SIG-M5 treated with dmso at 0.1 percent for 504 hours (cell line): ENCODE measurements around the gene PAQR4.
A peak's percentile ranks its signal among the peaks of the same experiment; 100 is the strongest.
"Not testable (repeated sequence)": the region's sequence is repeated elsewhere in the genome, so short reads cannot be mapped to it uniquely, and the experiment has no call there.

ENCODE experiments used
- DNase-seq: peaks from one replicate; lab custom pipeline; 2025; ENCODE audit not compliant: unreplicated experiment; lab: John Stamatoyannopoulos, UW

Gene PAQR4

DNA sequence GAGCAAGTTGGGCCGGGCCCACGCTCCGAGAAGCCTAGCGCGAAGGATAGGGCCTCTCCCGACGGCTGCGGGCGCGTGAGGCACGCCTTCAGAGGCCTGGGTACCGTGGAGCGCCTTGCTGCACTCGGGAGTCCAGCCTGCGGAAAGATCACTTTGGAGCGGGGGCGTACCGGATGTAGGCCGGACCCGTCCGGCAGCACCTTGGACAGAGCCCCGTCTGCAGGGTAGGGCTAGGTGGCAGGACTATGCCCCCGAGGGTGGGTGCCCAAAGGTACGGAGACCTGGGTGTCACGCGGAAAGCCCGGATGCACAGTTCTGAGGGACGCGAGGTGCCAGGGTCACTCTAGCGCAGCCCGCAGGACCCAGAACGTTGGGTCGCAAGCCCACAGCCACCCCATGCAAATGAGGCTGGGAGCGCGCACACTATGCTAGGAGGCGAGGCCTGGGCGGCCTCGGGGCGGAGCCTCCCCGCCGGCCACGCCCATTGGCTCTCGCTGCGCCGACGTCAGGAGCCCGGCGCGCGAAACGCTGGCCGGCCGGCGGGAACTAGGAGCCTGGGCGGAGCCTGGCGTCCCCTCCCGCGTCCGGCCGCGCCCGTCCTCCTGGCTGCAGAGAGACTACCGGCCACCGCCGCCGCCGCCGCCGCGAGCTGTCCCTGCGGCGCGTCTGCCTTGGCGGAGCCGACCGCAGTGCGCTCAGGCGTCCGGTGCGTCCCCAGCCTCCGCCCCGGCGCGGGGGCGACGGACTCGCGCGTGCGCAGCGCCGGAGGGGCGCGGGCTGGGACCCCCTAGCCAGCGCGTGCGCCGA is at the start of gene PAQR4:
Gene PAQR4, plus strand, starts transcription at position 611 of the 807 bp plus-strand sequence. CDS start 327 bp downstream, outside the sequence.
- DNase-seq, result peak; percentile 84

DNA sequence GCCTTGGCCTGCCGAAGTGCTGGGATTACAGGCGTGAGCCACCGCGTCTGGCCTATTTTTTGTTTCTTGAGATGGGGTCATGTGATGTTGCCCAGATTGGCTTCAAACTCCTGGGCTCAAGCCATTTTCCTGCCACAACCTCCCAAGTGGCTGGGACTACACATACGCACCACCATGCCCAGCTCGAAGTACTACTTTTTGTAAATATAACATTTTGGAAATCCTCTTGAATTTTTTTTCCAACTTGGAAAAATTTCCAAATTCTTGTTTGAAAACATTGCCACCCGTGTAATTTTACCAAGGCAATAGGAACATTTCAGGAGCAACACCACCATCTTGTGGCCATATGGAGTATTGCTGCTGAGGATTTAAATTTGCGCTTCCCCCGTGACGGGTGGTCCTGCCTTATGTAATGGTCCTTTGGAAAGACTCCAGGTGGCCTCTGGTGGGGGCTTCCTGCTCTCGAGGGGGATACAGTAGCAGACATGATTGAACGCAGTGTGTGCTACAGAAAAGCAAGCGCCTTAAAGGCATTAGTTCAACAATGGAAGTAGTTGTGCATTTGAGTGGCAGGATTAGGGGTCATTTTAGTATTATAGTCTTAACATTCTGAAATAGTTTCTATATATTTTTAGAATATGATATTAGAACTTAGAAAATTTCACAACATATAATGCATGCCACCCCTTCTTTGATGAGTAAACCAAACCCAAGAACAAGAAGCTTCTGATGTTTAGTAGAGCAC is 49.5 kb upstream of the PAQR4 start:
- peak; percentile 49 for DNase-seq

DNA sequence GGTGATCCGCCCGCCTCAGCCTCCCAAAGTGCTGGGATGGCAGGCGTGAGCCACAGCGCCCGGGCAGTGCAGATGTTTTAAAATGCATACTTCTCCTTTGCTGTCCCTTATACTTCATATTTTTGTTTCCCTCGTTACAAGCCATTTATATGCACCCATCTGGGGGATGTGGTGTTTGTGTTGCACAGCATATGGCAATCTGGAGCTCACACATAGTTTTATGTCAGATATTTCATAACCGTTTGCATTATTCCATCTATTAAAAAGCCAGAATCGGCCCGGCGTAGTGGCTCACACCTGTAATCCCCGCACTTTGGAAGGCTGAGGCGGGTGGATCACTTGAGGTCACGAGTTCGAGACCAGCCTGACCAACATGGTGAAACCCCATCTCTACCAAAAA is 45.7 kb upstream of the PAQR4 start:
- DNase-seq, result no peak

DNA sequence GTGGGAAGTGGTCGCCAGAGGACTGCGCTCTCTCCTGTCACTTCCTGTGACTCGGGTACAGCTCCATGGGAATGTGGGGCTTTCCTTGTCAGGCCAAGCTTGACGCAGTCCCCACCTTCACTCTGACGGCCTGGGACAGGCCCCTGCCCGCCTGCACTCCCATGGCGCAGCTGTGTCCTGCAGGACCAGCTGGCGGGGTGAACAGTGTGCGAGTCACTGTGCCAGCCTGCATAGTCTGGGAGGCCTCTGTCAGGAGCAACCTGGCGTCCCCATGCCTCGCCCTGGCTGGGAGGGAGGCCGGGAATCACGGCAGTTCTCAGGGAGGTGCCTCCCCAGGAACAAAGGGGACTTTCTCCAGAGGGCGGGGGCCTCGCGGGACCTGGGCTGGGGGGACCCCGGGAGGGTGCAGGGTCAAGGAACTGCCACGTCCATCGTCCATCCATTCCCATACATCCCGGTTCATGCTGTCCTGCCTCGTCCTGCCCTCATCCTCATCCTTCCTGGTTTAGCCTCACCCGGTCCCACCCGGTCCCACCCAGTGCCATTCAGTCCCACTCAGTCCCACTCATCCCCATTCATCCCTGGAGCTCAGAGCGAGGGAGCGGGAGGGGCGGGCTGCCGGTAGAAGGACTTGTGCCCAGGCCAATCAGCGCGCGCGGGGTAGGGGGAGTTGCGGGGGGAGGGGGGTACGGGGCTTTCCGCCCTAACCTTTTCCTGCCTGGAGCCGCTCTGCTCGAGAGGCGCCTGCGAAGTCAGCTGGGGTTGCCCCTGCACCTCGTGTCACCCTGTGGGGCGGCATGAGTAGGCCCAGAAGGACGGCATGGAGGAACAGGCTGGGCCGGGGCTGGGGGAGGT is 44.0 kb upstream of the PAQR4 start:
- no peak for DNase-seq

DNA sequence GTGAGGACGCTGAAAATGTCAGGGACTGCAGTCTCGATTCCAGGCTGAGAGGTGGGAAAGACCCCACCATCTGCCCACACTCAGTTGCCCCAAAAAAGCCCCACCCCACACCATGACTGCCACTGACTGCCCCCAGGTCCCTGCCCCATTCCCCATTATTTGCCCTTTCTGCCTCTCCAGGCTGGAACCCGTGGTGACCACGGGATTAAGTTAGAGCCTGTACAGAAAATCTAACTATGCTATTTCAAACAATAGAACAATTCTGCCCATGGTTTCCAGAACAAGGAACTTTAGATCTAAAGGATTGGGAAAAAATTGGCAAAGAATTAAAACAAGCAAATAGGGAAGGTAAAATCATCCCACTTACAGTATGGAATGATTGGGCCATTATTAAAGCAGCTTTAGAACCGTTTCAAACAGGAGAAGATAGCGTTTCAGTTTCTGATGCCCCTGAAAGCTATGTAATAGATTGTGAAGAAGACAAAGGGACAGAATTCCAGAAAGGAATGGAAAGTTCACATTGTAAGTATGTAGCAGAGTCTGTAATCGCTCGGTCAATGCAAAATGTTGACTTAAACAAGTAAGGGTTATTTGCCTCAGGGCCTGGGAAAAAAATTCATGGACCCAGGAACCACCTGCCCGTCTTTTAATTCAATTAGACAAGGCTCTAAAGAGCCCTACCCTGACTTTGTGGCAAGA is 43.0 kb upstream of the PAQR4 start:
- DNase-seq, result no peak

DNA sequence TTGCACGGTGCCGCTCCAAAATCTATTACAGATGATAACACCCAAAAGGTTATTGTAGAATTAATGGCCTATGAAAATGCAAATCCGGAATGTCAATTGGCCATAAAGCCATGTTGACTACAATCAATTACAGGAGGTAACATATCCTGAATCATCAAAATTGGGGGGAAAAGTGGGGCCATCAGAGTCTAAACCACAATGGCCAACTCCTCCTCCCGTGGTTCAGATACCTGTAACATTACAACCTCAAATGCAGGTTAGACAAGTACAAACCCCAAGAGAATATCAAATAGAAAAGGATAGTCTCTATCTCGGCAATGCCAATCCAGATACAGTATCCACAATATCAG is 42.5 kb upstream of the PAQR4 start:
- no peak for DNase-seq

DNA sequence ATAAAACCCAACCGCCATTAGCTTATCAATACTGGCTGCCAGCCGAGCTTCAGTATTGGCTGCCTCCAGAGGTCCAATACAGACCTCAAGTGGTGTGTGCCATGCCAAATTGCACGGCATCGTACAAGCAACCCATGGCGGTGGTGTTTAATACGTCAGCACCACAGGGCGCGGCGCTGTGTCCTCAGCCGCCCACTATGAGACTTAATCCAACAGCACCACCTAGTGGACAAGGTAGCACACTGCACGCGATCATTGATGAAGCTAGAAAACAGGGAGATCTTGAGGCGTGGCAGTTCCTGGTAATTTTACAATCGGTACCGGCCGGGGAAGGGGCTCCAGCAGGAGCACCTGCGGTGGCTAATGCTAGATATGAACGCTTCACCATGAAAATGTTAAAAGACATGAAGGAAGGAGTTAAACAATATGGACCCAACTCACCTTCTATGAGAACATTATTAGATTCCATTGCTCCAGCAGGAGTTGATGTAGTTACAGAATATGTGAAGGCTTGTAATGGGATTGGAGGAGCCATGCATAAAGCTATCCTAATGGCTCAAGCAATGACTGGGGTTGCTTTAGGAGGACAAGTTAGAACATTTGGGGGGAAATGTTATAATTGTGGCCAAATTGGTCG is 42.0 kb upstream of the PAQR4 start:
- peak; percentile 77 for DNase-seq

DNA sequence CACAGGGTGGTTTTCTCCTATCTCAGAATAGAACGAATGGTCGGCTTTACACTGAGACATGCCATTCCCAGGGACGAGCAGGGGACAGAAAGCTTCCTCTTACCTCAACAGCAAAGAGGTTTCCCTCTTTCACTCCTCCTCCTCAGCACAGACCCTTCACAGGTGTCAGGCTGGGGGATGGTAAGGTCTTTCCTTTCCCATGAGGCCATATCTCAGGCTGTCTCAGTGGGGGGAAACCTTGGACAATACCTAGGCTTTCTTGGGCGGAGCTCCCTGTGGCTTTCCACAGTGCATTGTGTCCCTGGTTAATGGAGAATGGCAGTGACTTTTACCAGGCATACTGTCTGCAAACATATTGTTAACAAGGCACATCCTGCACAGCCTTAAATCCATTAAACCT is 41.0 kb upstream of the PAQR4 start:
- not testable (repeated sequence) for DNase-seq

DNA sequence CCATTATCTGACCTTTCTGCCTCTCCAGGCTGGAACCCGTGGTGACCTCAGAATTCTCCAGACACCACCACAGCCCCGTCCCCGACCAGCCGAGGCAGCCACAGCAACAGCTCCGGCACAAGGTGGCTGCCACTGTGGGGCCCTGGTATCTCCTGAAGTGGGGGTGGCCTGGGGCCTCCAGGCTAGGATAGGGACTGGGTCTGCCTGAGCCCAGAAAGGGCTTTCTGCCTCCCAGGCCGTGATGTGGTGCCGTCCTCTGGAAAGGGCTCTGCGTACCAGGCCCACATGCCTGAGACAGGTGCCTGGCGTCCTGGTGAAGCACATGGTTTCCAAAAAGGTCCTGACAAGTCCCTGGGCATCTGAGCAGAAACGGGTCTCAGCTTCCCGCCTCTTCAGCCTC is 40.4 kb upstream of the PAQR4 start:
- DNase-seq, result no peak

DNA sequence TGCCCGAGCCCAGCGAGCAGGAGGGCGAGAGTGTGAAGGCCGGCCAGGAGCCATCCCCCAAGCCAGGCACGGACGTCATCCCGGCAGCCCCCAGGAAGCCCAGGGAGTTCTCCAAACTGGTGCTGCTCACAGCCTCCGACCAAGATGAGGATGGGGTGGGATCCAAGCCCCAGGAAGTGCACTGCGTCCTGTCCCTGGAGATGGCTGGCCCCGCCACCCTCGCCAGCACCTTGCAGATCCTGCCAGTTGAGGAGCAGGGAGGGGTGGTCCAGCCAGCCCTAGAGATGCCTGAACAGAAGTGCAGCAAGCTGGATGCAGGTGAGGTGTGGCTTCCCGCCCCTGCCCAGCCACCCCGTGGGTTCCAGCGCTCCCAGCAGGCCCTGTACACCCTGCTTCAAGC is 39.5 kb upstream of the PAQR4 start:
- no peak for DNase-seq

DNA sequence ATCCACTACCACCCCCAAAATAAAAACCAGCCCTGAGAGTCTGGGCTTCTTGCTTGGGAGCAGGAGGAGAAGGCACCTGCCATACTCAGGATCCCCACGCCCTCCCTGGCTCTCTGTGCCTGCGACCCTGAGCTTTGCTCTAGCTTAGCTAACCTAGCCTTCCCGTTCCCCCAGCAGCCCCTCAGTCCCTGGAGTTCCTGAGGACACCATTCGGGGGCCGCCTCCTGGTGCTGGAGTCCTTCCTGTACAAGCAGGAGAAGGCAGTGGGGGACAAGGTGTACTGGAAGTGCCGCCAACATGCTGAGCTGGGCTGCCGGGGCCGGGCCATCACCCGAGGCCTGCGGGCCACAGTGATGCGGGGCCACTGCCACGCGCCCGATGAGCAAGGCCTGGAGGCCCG is 38.9 kb upstream of the PAQR4 start:
- DNase-seq, result no peak

DNA sequence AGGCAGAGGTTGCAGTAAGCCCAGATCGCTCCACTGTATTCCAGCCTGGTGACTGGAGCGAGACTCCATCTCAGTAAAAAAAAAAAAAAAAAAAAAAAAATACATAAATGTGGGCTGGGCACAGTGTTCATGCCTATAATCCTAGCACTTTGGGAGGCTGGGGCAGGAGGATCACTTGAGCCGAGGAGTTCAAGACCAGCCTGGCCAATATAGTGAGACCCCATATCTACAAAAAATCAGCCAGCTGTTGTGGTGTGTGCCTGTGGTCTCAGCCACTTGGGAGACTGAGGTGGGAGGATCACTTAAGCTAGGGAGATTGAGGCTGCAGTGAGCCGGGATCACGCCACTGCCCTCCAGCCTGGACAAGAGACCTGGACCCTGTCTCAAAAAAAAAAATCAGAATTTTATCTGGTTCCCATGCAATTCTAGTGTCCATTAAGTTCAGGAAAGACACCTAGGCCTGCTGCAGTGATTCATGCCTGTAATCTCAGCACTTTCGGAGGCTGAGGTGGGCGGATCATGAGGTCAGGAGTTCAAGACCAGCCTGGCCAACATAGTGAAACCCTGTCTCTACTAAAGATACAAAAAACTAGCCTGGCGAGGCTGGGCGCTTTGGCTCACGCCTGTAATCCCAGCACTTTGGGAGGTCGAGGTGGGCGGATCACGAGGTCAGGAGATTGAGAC is 37.8 kb upstream of the PAQR4 start:
- DNase-seq, result not testable (repeated sequence)

DNA sequence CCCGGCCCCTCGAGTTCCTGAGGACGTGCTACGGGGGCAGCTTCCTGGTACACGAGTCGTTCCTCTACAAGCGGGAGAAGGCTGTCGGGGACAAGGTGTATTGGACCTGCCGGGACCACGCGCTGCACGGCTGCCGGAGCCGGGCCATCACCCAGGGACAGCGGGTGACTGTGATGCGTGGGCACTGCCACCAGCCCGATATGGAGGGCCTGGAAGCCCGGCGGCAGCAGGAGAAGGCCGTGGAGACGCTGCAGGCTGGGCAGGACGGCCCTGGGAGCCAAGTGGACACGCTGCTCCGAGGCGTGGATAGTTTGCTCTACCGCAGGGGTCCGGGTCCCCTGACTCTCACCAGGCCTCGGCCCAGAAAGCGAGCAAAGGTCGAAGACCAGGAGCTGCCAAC is 36.0 kb upstream of the PAQR4 start:
- DNase-seq, result no peak

DNA sequence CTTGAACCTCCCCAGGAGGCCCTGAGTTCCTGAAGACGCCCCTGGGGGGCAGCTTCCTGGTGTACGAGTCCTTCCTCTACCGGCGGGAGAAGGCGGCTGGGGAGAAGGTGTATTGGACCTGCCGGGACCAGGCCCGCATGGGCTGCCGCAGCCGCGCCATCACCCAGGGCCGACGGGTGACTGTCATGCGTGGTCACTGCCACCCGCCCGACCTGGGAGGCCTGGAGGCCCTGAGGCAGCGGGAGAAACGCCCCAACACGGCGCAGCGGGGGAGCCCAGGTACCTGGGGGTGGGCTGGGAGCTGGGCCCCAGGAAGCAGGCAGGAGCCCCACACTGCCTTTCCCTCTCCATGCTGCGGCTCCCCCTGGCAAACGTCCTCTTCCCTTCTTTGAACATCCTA is 35.4 kb upstream of the PAQR4 start:
- no peak for DNase-seq

DNA sequence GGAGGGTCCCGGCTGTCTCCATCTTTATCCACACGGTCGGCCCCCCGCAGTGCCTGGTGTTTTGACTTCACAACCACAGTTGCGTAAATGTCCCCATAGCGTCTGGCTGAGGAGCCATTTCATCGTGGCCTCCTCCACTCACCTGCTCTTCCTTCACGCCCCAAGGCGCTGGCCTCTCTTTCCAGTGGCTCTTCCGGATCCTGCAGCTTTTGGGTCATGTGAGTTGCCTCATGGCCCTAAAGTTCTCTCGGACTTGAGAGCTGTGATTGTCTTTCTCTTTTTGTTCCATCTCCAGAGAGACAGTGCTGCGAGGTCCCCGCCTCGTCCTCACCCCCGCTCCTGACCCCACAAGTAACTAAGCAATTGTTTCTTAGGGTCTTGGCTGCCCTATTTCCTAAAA is 34.7 kb upstream of the PAQR4 start:
- DNase-seq, result no peak

DNA sequence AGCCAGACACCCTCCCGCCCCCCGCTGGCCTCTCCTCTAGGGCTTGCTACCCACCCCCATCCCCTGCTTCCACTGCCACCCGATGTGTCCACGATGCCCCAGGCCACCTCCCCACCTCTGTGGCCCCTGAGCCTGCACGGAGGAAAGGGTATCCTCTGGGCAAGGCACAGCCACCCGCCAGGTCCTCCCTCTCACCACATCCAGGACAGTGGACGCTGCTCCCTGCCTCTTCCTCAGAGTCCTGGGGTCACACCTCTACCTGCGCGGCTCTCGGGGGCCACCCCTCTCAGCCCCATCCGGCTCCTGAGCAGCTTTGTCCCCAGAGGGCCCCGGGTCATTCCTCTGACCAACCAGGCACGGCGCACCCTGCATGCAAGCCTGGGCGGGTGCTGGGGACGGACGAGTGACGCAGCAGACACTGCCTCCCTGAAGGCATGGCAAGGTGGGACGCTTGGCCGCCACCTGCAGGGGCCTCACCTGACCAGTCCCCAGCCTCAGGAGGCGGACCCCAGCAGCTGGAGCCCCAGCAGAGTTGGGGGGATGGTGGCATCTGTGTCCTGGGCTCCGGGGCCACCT is 32.6 kb upstream of the PAQR4 start:
- no peak for DNase-seq

DNA sequence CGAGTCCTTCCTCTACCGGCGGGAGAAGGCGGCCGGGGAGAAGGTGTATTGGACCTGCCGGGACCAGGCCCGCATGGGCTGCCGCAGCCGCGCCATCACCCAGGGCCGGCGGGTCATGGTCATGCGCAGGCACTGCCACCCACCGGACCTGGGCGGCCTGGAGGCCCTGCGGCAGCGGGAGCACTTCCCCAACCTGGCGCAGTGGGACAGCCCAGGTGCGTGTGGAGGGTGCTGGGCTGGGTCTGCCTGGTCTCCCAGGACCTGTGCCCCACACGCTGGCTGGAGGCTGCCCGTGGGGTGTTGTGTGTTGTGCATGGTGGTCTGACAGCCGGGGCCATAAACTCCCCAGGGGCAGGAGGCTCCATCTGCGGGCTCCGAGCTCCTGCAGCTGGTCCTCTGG is 32.0 kb upstream of the PAQR4 start:
- DNase-seq, result no peak

DNA sequence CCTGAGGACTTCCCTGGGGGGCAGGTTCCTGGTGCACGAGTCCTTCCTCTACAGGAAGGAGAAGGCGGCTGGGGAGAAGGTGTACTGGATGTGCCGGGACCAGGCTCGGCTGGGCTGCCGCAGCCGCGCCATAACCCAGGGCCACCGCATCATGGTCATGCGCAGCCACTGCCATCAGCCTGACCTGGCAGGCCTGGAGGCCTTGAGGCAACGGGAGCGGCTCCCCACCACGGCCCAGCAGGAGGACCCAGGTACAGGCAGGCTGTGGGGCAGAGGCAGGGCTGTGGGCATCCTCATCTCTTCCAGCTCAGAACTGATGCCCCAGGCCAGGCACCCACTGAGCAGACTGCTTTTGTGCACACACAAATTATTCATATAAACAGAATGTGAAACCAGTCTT is 30.9 kb upstream of the PAQR4 start:
- no peak for DNase-seq

DNA sequence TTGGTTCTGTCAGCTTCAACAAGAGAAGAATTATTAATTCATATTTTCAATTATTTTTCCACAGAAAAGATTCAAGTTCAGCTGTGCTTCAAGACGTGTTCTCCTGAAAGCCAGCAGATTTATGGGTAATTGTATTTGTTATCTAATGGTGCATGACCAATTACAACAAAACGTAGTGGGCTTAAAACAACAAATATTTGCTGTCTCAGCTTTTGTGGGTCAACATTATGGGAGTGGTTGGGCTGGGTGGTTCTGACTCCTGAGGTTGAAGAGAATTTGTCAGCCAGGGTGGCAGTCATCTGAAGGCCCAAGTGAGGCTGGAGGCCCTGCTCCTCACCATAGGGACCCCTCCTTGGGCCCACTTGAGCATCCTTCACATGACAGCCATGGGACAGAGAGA is 29.2 kb upstream of the PAQR4 start:
- no peak for DNase-seq

DNA sequence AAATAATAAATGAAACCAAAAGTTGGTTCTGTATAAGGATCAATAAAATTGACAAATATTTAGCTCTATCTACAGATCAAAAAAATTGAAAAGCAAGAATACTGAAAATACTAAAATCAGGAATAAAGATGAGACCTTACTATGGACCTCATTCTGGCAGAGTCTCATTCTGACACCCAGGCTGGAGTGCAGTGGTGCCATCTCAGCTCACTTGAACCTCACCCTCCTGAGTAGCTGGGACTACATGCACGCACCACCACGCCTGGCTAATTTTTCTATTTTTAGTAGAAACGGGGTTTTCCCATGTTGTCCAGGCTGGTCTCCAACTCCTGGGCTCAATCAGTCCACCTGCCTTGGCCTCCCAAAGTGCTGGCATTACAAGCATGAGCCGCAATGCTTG is 27.1 kb upstream of the PAQR4 start:
- DNase-seq, result no peak
